Measurements from ENCODE around the gene AMER3.

- peak; percentile 21 to 40 (median 37); a peak in 3 of 4 replicates for TF ChIP-seq CTCF (IDR thresholded peaks at IDR 0.05; ENCODE audit: control extremely low read depth in 1 of 3, insufficient read depth in 1 of 3, low read depth in 1 of 3, low read length in 3 of 3)
- TF ChIP-seq POLR2A (IDR thresholded peaks at IDR 0.05; ENCODE audit: control extremely low read depth in 1 of 2, low read depth in 2 of 2, low read length in 2 of 2), result no peak
These were observed 12.1 kb downstream of the AMER3 start for GRCh38 chr2:130767408-130767775.

Data from H1 (cell line).